PFSK-1 (cell line): Measurements from ENCODE around the gene ALDH8A1.

Experiments used
- POLR2AphosphoS5 ChIP-seq: IDR thresholded peaks from 2 replicates; pipeline ENCODE4 v1.6.1; 2012; ENCODE audit warnings: low read depth, mild to moderate bottlenecking, control low read depth, low read length, moderate library complexity
- TAF1 ChIP-seq: IDR thresholded peaks from 2 replicates; pipeline ENCODE4 v1.6.1; 2012; ENCODE audit warnings: low read length, control low read depth, borderline replicate concordance; ENCODE audit not compliant: insufficient read depth

GRCh38 chr6:134928151-134928900 lies 21.6 kb downstream of the ALDH8A1 start:
- TF ChIP-seq TAF1: no peak
- TF ChIP-seq POLR2AphosphoS5: no peak
